Measurements from ENCODE around the gene CACNA2D1. TPM values are rescaled to one million over a fixed set of nuclear protein-coding genes. Genes with fewer than 3 reads are reported as not detected.

The CACNA2D1 gene
- total RNA-seq, 4 donors from 2014 or later: 41.8 to 125 (median 56.2) TPM

DNA sequence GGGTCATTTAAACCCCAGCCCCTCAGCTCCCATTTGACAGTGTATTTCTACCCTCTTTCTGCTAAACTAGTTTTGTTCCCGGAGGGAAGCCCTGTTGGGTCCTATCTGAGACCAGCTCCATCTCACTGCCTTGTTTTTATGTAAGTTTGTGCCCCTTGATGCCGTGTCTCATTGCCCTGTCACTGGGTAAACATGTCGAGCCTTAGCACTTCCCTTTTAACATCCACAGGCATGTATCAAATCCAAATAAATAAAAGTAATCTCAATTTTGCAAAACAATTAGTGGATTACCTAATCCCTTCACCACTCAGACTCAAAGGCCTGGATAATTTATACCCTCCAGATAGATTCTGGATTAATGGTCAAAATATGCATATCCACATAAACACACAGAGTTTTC, 115.7 kb downstream of the CACNA2D1 start:
- TF ChIP-seq, protein P1, sequence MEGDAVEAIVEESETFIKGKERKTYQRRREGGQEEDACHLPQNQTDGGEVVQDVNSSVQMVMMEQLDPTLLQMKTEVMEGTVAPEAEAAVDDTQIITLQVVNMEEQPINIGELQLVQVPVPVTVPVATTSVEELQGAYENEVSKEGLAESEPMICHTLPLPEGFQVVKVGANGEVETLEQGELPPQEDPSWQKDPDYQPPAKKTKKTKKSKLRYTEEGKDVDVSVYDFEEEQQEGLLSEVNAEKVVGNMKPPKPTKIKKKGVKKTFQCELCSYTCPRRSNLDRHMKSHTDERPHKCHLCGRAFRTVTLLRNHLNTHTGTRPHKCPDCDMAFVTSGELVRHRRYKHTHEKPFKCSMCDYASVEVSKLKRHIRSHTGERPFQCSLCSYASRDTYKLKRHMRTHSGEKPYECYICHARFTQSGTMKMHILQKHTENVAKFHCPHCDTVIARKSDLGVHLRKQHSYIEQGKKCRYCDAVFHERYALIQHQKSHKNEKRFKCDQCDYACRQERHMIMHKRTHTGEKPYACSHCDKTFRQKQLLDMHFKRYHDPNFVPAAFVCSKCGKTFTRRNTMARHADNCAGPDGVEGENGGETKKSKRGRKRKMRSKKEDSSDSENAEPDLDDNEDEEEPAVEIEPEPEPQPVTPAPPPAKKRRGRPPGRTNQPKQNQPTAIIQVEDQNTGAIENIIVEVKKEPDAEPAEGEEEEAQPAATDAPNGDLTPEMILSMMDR (IDR thresholded peaks at IDR 0.05; ENCODE audit: low read depth): no peak

DNA sequence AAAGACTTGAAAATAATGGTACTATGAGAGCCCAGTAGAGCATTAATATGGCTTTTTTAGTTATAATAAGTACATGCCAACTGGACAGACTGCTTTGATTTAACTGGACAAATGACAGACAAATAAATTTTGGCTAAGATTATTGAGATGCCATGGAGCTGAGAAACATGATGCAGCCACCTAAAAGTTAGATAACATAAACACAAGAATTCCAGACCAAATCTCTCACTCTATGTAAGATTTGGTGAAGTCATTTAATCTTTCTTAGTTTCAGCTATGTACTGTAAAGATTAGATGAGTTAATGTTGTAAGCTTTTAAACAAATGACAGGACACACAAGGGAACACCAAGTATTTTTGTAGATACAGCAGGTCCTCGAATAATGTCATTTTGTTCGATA, 118.2 kb downstream of the CACNA2D1 start:
- TF ChIP-seq, protein P1 (IDR thresholded peaks at IDR 0.05; ENCODE audit: low read depth): no peak

DNA sequence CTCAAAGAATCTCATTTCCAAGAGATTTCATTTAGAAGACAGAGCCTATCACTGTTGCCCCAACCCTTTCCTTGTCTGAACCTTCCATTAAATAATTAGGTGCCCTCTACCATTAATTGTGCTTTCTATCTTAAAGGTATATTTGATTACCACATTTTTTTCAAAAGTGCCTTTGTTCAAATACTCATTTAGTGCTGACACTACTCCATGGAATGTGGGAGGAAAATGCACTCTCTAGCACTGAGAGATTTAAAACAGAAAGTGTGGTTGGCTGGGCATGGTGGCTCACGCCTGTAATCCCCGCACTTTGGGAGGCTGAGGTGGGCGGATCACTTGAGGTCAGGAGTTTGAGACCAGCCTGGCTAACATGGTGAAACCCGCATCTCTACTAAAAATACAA, 119.8 kb downstream of the CACNA2D1 start:
- TF ChIP-seq, protein P1 (IDR thresholded peaks at IDR 0.05; ENCODE audit: low read depth): no peak

DNA sequence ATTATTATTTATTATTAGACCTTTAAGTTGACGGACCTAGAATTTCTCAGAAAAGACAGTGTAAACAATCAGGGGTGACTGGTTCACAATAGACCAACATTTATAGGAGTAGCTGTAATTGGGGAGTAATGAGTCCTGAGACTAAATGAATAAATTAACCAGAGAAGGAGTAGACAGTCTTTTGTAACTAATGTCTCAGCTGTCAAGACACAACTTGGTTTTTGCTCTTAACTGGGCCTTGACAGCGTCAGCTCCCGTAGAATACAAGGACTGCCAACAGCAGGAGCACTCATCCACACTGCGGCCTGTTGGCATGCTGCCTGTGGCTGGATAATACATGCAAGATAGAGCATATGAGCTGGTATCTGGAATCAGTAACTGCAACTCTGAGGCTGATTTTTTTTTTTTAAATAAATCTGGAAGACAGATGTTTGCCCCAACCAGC, 123.9 kb downstream of the CACNA2D1 start:
- TF ChIP-seq, protein P1 (IDR thresholded peaks at IDR 0.05; ENCODE audit: low read depth): no peak

DNA sequence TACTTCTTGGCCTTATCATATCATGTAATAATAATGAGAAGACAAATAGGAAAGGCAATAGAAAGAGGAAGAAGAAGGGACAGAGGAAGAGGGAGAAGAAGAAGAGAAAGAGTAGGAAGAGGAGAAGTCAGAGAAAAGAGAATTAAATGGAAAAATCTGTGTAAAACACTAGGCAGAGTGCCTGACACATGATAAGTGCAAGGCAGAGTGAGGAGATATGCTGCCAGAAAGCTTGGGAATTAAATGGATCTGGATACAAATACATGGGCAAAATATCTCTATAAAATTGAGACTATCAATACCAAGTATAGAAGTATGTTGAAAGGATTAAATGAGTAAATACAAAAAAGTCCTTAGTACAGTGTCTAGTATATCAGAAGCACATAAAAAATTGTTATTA, 124.8 kb downstream of the CACNA2D1 start:
- TF ChIP-seq, protein P1 (IDR thresholded peaks at IDR 0.05; ENCODE audit: low read depth): no peak

DNA sequence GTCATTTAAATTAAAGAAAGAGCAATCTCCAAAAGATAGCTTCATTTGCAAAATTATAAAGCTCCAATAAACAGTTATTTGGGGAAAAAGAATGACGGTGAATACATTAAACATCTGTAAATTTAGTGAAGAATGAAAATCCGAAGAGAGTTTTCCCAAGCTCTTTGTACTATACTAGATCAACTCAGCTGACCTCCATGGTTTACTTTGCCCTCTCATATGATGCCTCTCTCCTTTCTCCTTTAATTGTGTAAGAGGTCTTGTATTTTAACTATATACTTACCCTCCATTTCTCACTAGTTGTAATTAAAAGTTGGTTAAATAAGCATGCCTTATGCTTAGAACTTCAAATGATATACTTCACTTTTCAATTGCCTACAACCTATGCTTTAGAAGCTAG, 125.8 kb downstream of the CACNA2D1 start:
- TF ChIP-seq, protein P1 (IDR thresholded peaks at IDR 0.05; ENCODE audit: low read depth): no peak

DNA sequence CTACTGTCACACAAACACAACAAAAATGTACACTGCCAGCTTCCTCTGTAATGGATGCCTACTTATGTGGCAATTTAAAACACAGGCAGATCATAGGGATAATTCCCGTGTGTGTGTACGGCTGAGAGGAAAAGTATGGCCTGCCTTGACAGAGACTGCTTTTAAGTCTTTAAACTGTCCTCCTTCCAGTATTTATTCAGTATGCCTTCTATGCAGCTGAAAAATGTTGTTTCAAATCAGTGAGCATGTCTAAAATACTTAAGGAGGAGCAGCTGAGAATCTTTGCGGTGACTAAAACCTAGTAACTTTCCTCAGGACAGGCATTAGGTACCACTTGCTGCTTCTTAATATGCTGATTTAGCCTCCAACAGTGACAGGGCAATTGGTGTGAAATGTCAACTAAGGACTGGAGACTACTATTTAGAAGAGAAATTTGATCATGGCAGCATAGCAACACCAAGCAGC, 126.3 kb downstream of the CACNA2D1 start:
- TF ChIP-seq, protein P1 (IDR thresholded peaks at IDR 0.05; ENCODE audit: low read depth): no peak
